ENCODE measurements around the gene MINAR1.

DNA sequence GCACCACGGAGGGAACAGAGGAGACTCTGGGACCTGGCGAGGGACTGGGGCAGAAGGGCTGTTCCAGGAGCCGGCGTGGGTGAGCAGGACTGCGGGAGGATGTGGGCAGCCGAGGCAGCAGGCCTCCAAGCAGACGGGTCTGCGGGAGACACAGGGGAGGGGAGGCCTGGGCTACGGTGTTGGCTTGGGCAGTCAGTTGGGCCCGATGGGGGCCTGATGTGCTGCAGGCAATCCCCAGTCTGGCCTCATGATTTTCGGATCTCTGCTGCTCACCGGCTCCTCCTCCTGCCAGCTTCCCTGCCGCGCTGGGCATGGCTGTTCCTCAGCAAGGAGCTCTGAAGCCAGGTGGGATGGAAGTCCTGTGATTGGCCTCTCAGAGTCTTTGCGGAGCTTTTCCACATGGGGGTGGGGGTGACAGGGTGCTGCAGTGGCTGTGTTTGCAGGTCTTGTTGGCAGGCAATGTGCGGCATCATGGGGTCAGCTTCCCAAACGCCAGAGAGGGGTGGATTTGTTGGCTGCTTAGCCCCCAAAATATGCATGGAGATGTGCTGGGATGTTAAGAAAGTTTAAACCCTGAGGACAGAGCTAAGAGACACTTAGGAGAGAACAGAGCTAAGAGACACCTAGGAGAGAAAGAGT, 19.3 kb downstream of the MINAR1 start:
- TF ChIP-seq, protein P1, sequence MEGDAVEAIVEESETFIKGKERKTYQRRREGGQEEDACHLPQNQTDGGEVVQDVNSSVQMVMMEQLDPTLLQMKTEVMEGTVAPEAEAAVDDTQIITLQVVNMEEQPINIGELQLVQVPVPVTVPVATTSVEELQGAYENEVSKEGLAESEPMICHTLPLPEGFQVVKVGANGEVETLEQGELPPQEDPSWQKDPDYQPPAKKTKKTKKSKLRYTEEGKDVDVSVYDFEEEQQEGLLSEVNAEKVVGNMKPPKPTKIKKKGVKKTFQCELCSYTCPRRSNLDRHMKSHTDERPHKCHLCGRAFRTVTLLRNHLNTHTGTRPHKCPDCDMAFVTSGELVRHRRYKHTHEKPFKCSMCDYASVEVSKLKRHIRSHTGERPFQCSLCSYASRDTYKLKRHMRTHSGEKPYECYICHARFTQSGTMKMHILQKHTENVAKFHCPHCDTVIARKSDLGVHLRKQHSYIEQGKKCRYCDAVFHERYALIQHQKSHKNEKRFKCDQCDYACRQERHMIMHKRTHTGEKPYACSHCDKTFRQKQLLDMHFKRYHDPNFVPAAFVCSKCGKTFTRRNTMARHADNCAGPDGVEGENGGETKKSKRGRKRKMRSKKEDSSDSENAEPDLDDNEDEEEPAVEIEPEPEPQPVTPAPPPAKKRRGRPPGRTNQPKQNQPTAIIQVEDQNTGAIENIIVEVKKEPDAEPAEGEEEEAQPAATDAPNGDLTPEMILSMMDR (IDR thresholded peaks at IDR 0.05) = no peak
- no peak for TF ChIP-seq POLR2A (IDR thresholded peaks at IDR 0.05)

Data from lower leg skin (tissue), 3 donors.